Testis (tissue), 3 donors: ENCODE measurements around the gene PRKCZ. TPM values are rescaled to one million over a fixed set of nuclear protein-coding genes. Genes with fewer than 3 reads are reported as not detected.

Experiments used
- DNase-seq: peaks from one replicate; pipeline ENCODE4 v3.0.0-alpha.2; 2019
- H3K27ac ChIP-seq, 2 donors: fragments of 200-600 bp; sonication (generic); one replicate each; pipeline ENCODE4 v1.5.1; 2019
- H3K27me3 ChIP-seq: fragments of 200-600 bp; sonication (generic); one replicate; pipeline ENCODE4 v1.5.1; 2019
- H3K36me3 ChIP-seq: fragments of 200-600 bp; sonication (generic); one replicate; pipeline ENCODE4 v1.5.1; 2017; ENCODE audit warnings: low read depth; ENCODE audit errors: missing control alignments
- H3K4me1 ChIP-seq: fragments of 200-600 bp; sonication (generic); one replicate; pipeline ENCODE4 v1.5.1; 2019
- H3K4me3 ChIP-seq, 2 donors: fragments of 200-600 bp; sonication (generic); one replicate each; pipeline ENCODE4 v1.5.1; 2017 to 2019
- H3K9me3 ChIP-seq: fragments of 200-600 bp; sonication (generic); one replicate; pipeline ENCODE4 v1.5.1; 2017
- POLR2A ChIP-seq: fragments of 450-650 bp; IDR thresholded peaks from one replicate; pipeline ENCODE4 v1.6.1; 2017; ENCODE audit warnings: antibody characterized with exemption, mild to moderate bottlenecking, moderate library complexity
- WGBS, 2 donors: methylation state at CpG; one replicate each; pipeline ENCODE4 v1.1.5; 2018; 5-methylcytosine and 5-hydroxymethylcytosine counted together
- intact Hi-C: fragments of 100-400 bp; cut with DNase I; formaldehyde crosslinking; loops from one replicate; pipeline ENCODE4 v1.15.1; 2023; ENCODE audit warnings: low total_unique reads
- polyA plus RNA-seq: library from polyadenylated mRNA; stranded (reverse); fragments of 350-450 nt; fragmentation: Illumina TruSeq; extraction: RNeasy Lipid Tissue Mini Kit (QIAGEN cat#74804); gene quantifications from one replicate; pipeline ENCODE4 v1.2.3, GENCODE V29; 2014; ENCODE audit warnings: low read depth, low replicate concordance; ENCODE audit not compliant: insufficient read depth
- total RNA-seq, 2 donors: library from RNA; depleted of rRNA; stranded (reverse); fragments of >200 nt; gene quantifications; one replicate each; pipeline ENCODE4 v1.2.3, GENCODE V29; 2016
- TF ChIP-seq, protein P1 (sequence below), 3 experiments: fragments of 450-650 bp in 2 of 3; fragments of 200-600 bp in 1 of 3; sonication (generic) in 1 of 3; IDR thresholded peaks; one replicate each; pipeline ENCODE4 v1.5.1; 2016 to 2019; ENCODE audit warnings: antibody characterized with exemption in 3 of 3, mild to moderate bottlenecking in 2 of 3, moderate library complexity in 1 of 3

PRKCZ gene
- total and polyA plus RNA-seq, 3 donors from 2014 or later, result 86.4 to 142 (median 123) TPM

DNA sequence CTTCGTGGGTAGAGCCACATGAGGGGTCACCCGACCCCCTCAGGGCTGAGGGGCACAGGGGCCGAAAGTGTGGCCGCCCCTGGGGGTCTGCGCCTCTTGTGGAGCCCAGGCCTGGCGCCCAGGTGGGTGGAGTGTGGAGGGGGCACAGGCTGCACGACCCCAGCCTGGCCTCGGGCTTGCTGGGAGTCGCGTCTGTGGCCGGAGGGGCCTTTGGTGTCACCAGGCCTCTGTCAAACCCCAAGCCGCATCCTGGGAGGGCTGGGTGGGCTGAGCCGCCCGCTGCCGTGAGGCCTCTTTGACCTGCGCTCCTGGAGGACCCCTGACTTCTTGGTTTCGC lies 83.6 kb downstream of the PRKCZ start:
- TF ChIP-seq POLR2A, result no peak
- TF ChIP-seq, protein P1, sequence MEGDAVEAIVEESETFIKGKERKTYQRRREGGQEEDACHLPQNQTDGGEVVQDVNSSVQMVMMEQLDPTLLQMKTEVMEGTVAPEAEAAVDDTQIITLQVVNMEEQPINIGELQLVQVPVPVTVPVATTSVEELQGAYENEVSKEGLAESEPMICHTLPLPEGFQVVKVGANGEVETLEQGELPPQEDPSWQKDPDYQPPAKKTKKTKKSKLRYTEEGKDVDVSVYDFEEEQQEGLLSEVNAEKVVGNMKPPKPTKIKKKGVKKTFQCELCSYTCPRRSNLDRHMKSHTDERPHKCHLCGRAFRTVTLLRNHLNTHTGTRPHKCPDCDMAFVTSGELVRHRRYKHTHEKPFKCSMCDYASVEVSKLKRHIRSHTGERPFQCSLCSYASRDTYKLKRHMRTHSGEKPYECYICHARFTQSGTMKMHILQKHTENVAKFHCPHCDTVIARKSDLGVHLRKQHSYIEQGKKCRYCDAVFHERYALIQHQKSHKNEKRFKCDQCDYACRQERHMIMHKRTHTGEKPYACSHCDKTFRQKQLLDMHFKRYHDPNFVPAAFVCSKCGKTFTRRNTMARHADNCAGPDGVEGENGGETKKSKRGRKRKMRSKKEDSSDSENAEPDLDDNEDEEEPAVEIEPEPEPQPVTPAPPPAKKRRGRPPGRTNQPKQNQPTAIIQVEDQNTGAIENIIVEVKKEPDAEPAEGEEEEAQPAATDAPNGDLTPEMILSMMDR (IDR thresholded peaks at IDR 0.05), result no peak
- 39 to 52% methylated on average over 8 to 17 of the region's 17 CpGs for WGBS, 2 donors
- Histone ChIP-seq H3K4me1 (peaks cover 30% of the 10 kb centered on the region), H3K9me3 (no peaks in the 10 kb centered on the region), H3K36me3 (no peaks in the 10 kb centered on the region), H3K4me3 (peak overlapping the region; percentile 46 to 52), H3K27me3 (no peaks in the 10 kb centered on the region), H3K27ac (peak overlapping the region; percentile 92 to 96)
- no peak for DNase-seq
- intact Hi-C loops, result no loop called here

DNA sequence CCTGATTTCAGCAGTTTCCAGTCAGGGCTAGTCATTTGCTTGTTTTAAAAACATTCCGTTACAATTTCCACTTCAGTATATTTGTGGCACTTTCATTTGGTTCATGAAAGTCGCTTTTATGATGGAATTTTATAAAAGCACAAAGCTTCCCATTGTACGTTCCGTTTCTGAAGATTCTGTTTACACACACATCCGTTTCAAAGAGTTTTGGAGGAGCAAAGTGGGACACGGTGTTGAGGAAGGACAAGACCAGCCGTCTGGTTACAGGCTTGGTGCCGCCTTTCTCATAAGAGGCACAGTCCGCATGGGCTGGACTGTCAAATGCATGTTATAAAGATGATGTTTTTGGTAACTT lies 84.0 kb downstream of the PRKCZ start:
- Histone ChIP-seq H3K27ac (peak overlapping the region; percentile 92 to 96), H3K4me1 (peaks cover 30% of the 10 kb centered on the region), H3K27me3 (no peaks in the 10 kb centered on the region), H3K4me3 (peak overlapping the region in 1 of 2 donors; percentile 46), H3K36me3 (no peaks in the 10 kb centered on the region), H3K9me3 (no peaks in the 10 kb centered on the region)
- intact Hi-C loops, result no loop called here
- no peak for DNase-seq
- 54 to 74% methylated on average over 9 of the region's 9 CpGs for WGBS, 2 donors
- TF ChIP-seq, protein P1 (IDR thresholded peaks at IDR 0.05), result no peak
- no peak for TF ChIP-seq POLR2A

DNA sequence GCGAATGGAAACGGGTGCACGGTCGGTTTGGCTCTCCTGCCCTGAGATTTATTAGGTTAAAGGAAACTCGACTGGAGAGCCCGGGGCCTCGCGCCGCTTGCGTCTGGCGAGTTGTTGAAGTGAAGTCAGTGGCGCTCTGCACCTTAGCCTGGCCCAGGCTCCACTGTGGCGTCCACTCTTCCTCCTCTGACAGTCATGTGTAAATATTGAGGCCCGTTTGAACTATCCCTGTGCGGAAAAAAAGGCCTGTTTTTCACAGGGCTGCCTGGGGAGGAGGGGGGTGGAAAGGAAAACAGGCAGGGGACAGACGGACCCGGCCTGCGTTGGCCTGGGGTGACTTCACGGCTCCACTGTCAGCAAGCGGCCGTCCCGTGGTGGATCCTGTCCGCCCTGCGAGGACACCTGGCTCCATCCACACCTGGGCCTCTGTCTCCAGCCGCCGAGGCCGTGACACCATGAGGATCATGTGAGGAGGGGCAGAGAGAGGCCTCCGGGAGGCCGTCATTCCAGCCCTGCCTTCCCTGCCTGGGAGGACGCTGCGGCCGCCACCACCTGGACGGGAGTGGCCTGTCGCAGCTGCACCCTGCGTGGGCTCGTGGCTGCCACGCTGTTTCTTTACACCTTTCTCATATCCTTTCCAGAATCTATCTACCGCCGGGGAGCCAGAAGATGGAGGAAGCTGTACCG lies 84.6 kb downstream of the PRKCZ start:
- Histone ChIP-seq H3K4me3 (no peak overlapping the region), H3K27ac (peak overlapping the region; percentile 92 to 96), H3K27me3 (no peaks in the 10 kb centered on the region), H3K9me3 (no peaks in the 10 kb centered on the region), H3K4me1 (peaks cover 30% of the 10 kb centered on the region), H3K36me3 (no peaks in the 10 kb centered on the region)
- intact Hi-C loops, result no loop called here
- no peak for DNase-seq
- 72 to 83% methylated on average over 26 to 40 of the region's 40 CpGs for WGBS, 2 donors
- TF ChIP-seq POLR2A, result no peak
- TF ChIP-seq, protein P1 (IDR thresholded peaks at IDR 0.05), result no peak

DNA sequence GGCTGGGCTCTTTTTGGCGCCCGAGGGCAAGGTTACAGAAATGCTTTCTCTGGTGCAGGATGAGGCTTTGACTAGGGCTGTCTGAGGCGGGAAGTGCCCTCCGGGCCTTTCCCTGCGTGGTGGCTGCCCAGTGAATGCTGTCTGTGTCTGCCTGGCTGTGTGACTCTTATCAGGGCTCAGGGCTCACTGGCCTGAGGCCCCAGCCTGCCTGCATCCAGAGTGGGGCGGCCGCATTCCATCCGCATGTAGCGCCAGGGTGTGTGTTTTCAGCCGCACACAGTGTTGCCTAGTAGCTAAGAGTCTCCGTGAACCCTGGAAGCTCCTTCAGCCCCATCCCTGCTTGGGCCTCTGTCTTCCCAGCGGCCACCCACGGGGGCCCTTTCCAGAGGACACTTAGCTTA lies 85.2 kb downstream of the PRKCZ start:
- H3K27me3 ChIP-seq, result no peaks in the 10 kb centered on the region
- TF ChIP-seq POLR2A, result no peak
- TF ChIP-seq, protein P1 (IDR thresholded peaks at IDR 0.05), result no peak
- WGBS, 2 donors, result 26 to 58% methylated on average over 9 to 13 of the region's 13 CpGs
- H3K9me3 ChIP-seq, result no peaks in the 10 kb centered on the region
- peaks cover 30% of the 10 kb centered on the region for H3K4me1 ChIP-seq
- peak; percentile 85 for DNase-seq
- H3K36me3 ChIP-seq, result no peaks in the 10 kb centered on the region
- peak overlapping the region; percentile 92 to 96 for H3K27ac ChIP-seq
- H3K4me3 ChIP-seq, result no peak overlapping the region
- intact Hi-C loops, result no loop called here

DNA sequence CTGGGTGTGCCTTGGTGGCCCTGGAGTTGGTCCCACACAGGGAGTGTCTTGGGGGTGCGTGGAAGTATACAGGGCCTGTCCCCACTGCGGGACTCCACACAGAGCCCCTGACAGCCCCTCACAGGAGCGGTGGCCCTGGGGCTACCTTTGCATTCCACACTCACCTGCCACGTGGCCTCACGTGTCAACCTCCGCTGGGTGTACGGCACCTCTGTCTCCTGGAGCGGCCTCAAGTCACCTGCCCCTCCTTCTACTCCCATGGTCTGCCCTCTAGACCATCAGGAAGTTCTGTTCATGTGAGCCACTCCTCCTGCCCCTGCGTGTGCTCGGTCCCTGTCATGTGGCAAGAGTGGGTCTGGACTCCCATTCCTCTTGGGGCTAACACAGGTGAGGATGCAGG lies 85.7 kb downstream of the PRKCZ start:
- Histone ChIP-seq H3K9me3 (no peaks in the 10 kb centered on the region), H3K4me1 (peaks cover 30% of the 10 kb centered on the region), H3K4me3 (no peak overlapping the region), H3K27ac (peak overlapping the region; percentile 92 to 96), H3K27me3 (no peaks in the 10 kb centered on the region), H3K36me3 (no peaks in the 10 kb centered on the region)
- intact Hi-C loops, result no loop called here
- WGBS, 2 donors, result 82 to 83% methylated on average over 10 of the region's 10 CpGs
- TF ChIP-seq, protein P1 (IDR thresholded peaks at IDR 0.05), result no peak
- TF ChIP-seq POLR2A, result no peak
- no peak for DNase-seq
